Lower leg skin (tissue), 4 donors: Measurements from ENCODE around the gene WFDC13. TPM values are rescaled to one million over a fixed set of nuclear protein-coding genes. Genes with fewer than 3 reads are reported as not detected.

Source experiments
- DNase-seq, 2 donors: peaks; one replicate each; pipeline ENCODE4 v3.0.0-alpha.2; 2019; ENCODE audit warnings: low spot score in 2 of 2
- H3K4me3 ChIP-seq: fragments of 200-600 bp; sonication (generic); 2 replicates; pipeline ENCODE4 v1.5.1; 2017; ENCODE audit warnings: mild to moderate bottlenecking, low read depth; ENCODE audit not compliant: poor library complexity, severe bottlenecking
- CTCF ChIP-seq, 3 donors: fragments of 450-650 bp; IDR thresholded peaks; one replicate each; pipeline ENCODE4 v1.5.1; 2016; ENCODE audit warnings: antibody characterized with exemption in 3 of 3, mild to moderate bottlenecking in 3 of 3, moderate library complexity in 2 of 3
- POLR2A ChIP-seq, 2 donors: fragments of 450-650 bp; IDR thresholded peaks; one replicate each; pipeline ENCODE4 v1.6.1; 2016 to 2017; ENCODE audit warnings: antibody characterized with exemption in 2 of 2, mild to moderate bottlenecking in 1 of 2, moderate library complexity in 1 of 2
- WGBS, 2 donors: methylation state at CpG; one replicate each; pipeline ENCODE4 v1.1.5; 2018; 5-methylcytosine and 5-hydroxymethylcytosine counted together
- intact Hi-C: fragments of 100-400 bp; cut with DNase I; formaldehyde crosslinking; loops from one replicate; pipeline ENCODE4 v1.15.0; 2023; ENCODE audit warnings: low total_unique reads
- microRNA-seq, 2 donors: library from miRNA; unstranded; fragments of <30 nt; microRNA quantifications; one replicate each; pipeline ENCODE4, GENCODE V29; 2016; ENCODE audit warnings: borderline replicate concordance in 2 of 2, borderline number of aligned reads in 1 of 2
- total RNA-seq, 4 donors: library from RNA; depleted of rRNA; stranded (reverse); fragments of >200 nt; gene quantifications; one replicate each; pipeline ENCODE4 v1.1.0, GENCODE V29; 2016

Gene WFDC13
- total RNA-seq, 4 donors from 2014 or later, result not detected

- H3K4me3 ChIP-seq, result no peak overlapping the region
- 89 to 92% methylated on average over 1 of the region's 1 CpG for WGBS, 2 donors
- intact Hi-C loops, result no loop called here
- DNase-seq, result no peak
- TF ChIP-seq POLR2A (IDR thresholded peaks at IDR 0.05), result no peak
- TF ChIP-seq CTCF (IDR thresholded peaks at IDR 0.05), result no peak
Measured at GRCh38 chr20:45751721-45752120, 49.9 kb downstream of the WFDC13 start.

- intact Hi-C loops, result no loop called here
- TF ChIP-seq POLR2A (IDR thresholded peaks at IDR 0.05), result no peak
- no peak for TF ChIP-seq CTCF (IDR thresholded peaks at IDR 0.05)
- 87 to 97% methylated on average over 3 of the region's 3 CpGs for WGBS, 2 donors
Measured at GRCh38 chr20:45752746-45753145, 50.9 kb downstream of the WFDC13 start.

GRCh38 chr20:45758096-45758495 lies 56.3 kb downstream of the WFDC13 start:
- no peak overlapping the region for H3K4me3 ChIP-seq
- intact Hi-C loops, result no loop called here
- WGBS, 2 donors, result 88 to 89% methylated on average over 4 of the region's 4 CpGs
- DNase-seq, result no peak
- no peak for TF ChIP-seq CTCF (IDR thresholded peaks at IDR 0.05)
- no peak for TF ChIP-seq POLR2A (IDR thresholded peaks at IDR 0.05)

More at GRCh38 chr20:45752746-45753145, 50.9 kb downstream of the WFDC13 start:
- no peak for DNase-seq
- H3K4me3 ChIP-seq, result no peak overlapping the region

Small RNA genes within 50 kb of the gene (microRNA-seq; reads per million reads assigned to microRNA genes)
- 7.5 to 15.9 reads per million in 2 donors for gene MIR3617

Other genes with a start within 250 kb of the WFDC13 start
- gene WFDC2, start 232.3 kb upstream of the WFDC13 start, total RNA-seq, result 10 to 100 TPM; 11.3 to 24.7 (median 14.5) TPM
- not detected for gene SPINT3, start 186.4 kb upstream of the WFDC13 start, total RNA-seq
- gene WFDC6, start 162.6 kb upstream of the WFDC13 start, total RNA-seq, result 1 to 10 TPM in 1 of 4 donors, not detected in 3; 1.6 TPM
- not detected for gene EPPIN, start 154.6 kb upstream of the WFDC13 start, total RNA-seq
- gene WFDC8, start 122.8 kb upstream of the WFDC13 start, total RNA-seq, result not detected
- not detected for gene WFDC10A, start 72.3 kb upstream of the WFDC13 start, total RNA-seq
- not detected for gene WFDC9, start 70.8 kb upstream of the WFDC13 start, total RNA-seq
- not detected for gene WFDC11, start 31.8 kb upstream of the WFDC13 start, total RNA-seq
- gene WFDC10B, start 3.0 kb downstream of the WFDC13 start, total RNA-seq, result 1 to 10 TPM in 1 of 4 donors, under 1 TPM in 1, not detected in 2; 0.54 to 1.9 TPM
- not detected for gene SPINT4, start 20.3 kb downstream of the WFDC13 start, total RNA-seq
- 10 to 100 TPM in 3 of 4 donors, 1 to 10 TPM in 1; 8.4 to 37.2 (median 21.1) TPM for gene WFDC3, start 89.8 kb downstream of the WFDC13 start, total RNA-seq
- 10 to 100 TPM; 24.5 to 62.9 (median 43.5) TPM for gene DNTTIP1, start 89.9 kb downstream of the WFDC13 start, total RNA-seq
- 10 to 100 TPM in 2 of 4 donors, 1 to 10 TPM in 2; 1.1 to 24.1 (median 10.2) TPM for gene UBE2C, start 110.6 kb downstream of the WFDC13 start, total RNA-seq
- 10 to 100 TPM in 1 of 4 donors, 1 to 10 TPM in 2, not detected in 1; 1.4 to 10.7 (median 2.6) TPM for gene TNNC2, start 125.3 kb downstream of the WFDC13 start, total RNA-seq
- 100 to 1,000 TPM; 159 to 236 (median 203) TPM for gene SNX21, start 131.8 kb downstream of the WFDC13 start, total RNA-seq
- 10 to 100 TPM; 57.6 to 84.9 (median 61.4) TPM for gene ACOT8, start 155.4 kb downstream of the WFDC13 start, total RNA-seq
- 1 to 10 TPM; 3.7 to 4.6 (median 4.0) TPM for gene ZSWIM3, start 155.6 kb downstream of the WFDC13 start, total RNA-seq
- 10 to 100 TPM; 10.0 to 16.6 (median 13.5) TPM for gene ZSWIM1, start 179.2 kb downstream of the WFDC13 start, total RNA-seq
- 1 to 10 TPM in 2 of 4 donors, under 1 TPM in 2; 0.59 to 3.6 (median 1.8) TPM for gene SPATA25, start 185.6 kb downstream of the WFDC13 start, total RNA-seq
- gene NEURL2, start 189.2 kb downstream of the WFDC13 start, total RNA-seq, result 10 to 100 TPM in 2 of 4 donors, 1 to 10 TPM in 2; 6.5 to 12.9 (median 9.5) TPM
- gene CTSA, start 189.3 kb downstream of the WFDC13 start, total RNA-seq, result 100 to 1,000 TPM in 3 of 4 donors, 10 to 100 TPM in 1; 89.1 to 122 (median 111) TPM
- 100 to 1,000 TPM in 1 of 4 donors, 10 to 100 TPM in 3; 37.4 to 114 (median 83.2) TPM for gene PLTP, start 210.1 kb downstream of the WFDC13 start, total RNA-seq
- 10 to 100 TPM; 34.5 to 63.2 (median 41.3) TPM for gene PCIF1, start 232.6 kb downstream of the WFDC13 start, total RNA-seq